Measurements from ENCODE around the gene MAD1L1.

- no peak for TF ChIP-seq TCF4 (CRISPR knock-in tag; IDR thresholded peaks at IDR 0.05; ENCODE audit: borderline replicate concordance)
- no peak for TF ChIP-seq ZFP3 (CRISPR knock-in tag; IDR thresholded peaks at IDR 0.05)
- no peak for TF ChIP-seq POU6F1 (CRISPR knock-in tag; IDR thresholded peaks at IDR 0.05; ENCODE audit: borderline replicate concordance, low read depth)
- TF ChIP-seq BACH2 (CRISPR knock-in tag; IDR thresholded peaks at IDR 0.05; ENCODE audit: borderline replicate concordance) = no peak
- TF ChIP-seq ARNTL (CRISPR knock-in tag; IDR thresholded peaks at IDR 0.05; ENCODE audit: borderline replicate concordance, low read depth) = no peak
- no peak for TF ChIP-seq CSRNP3 (CRISPR knock-in tag; IDR thresholded peaks at IDR 0.05)
- no peak for TF ChIP-seq CSDC2 (CRISPR knock-in tag; IDR thresholded peaks at IDR 0.05)
- TF ChIP-seq SNAI2 (CRISPR knock-in tag; IDR thresholded peaks at IDR 0.05) = no peak
- TF ChIP-seq RARB (CRISPR knock-in tag; IDR thresholded peaks at IDR 0.05) = no peak
- no peak for TF ChIP-seq ZNF8 (CRISPR knock-in tag; IDR thresholded peaks at IDR 0.05)
- no peak for TF ChIP-seq ZFP30 (CRISPR knock-in tag; IDR thresholded peaks at IDR 0.05)
- TF ChIP-seq TOX (CRISPR knock-in tag; IDR thresholded peaks at IDR 0.05; ENCODE audit: borderline replicate concordance) = no peak
- no peak for TF ChIP-seq PATZ1 (CRISPR knock-in tag; IDR thresholded peaks at IDR 0.05; ENCODE audit: borderline replicate concordance)
- TF ChIP-seq CREB5 (CRISPR knock-in tag; IDR thresholded peaks at IDR 0.05; ENCODE audit: low read depth) = no peak
These were observed 350.8 kb downstream of the MAD1L1 start for GRCh38 chr7:1881946-1882345.

All from SK-N-SH treated with all-trans-retinoic acid at 6 μM for 48 hours (cell line).